Hepatocyte (in vitro differentiated cells): ENCODE results near the gene HAND1. TPM values are rescaled to one million over a fixed set of nuclear protein-coding genes. Genes with fewer than 3 reads are reported as not detected.

Source experiments
- DNase-seq: peaks from one replicate; pipeline ENCODE4 v3.0.0-alpha.2; 2016; ENCODE audit warnings: low spot score
- H2AFZ ChIP-seq: fragments of 200-600 bp; sonication (generic); 2 replicates; pipeline ENCODE4 v1.6.0; 2016; ENCODE audit warnings: antibody characterized with exemption, mild to moderate bottlenecking
- H3K27ac ChIP-seq: fragments of 200-600 bp; sonication (generic); 2 replicates; pipeline ENCODE4 v1.5.1; 2016; ENCODE audit warnings: mild to moderate bottlenecking
- H3K27me3 ChIP-seq: fragments of 200-600 bp; sonication (generic); 2 replicates; pipeline ENCODE4 v1.6.1; 2016
- H3K36me3 ChIP-seq: fragments of 200-600 bp; sonication (generic); replicated peaks from 2 replicates; pipeline ENCODE4 v1.5.1; 2016; ENCODE audit warnings: low read depth; ENCODE audit not compliant: insufficient read depth
- H3K4me1 ChIP-seq: fragments of 200-600 bp; sonication (generic); 2 replicates; pipeline ENCODE4 v1.5.1; 2016; ENCODE audit warnings: mild to moderate bottlenecking, moderate library complexity; ENCODE audit not compliant: insufficient read depth
- H3K4me2 ChIP-seq: fragments of 200-600 bp; sonication (generic); 2 replicates; pipeline ENCODE4 v1.6.0; 2016
- H3K4me3 ChIP-seq: fragments of 200-600 bp; sonication (generic); 2 replicates; pipeline ENCODE4 v1.5.1; 2016; ENCODE audit warnings: mild to moderate bottlenecking
- H3K79me2 ChIP-seq: fragments of 200-600 bp; sonication (generic); 2 replicates; pipeline ENCODE4 v1.6.0; 2017; ENCODE audit warnings: mild to moderate bottlenecking
- H3K9me2 ChIP-seq: fragments of 200-600 bp; sonication (generic); replicated peaks from 2 replicates; pipeline ENCODE4 v1.6.0; 2017; ENCODE audit warnings: mild to moderate bottlenecking; ENCODE audit not compliant: insufficient read depth
- H3K9me3 ChIP-seq: fragments of 200-600 bp; sonication (generic); 2 replicates; pipeline ENCODE4 v1.5.1; 2016; ENCODE audit warnings: low read depth, mild to moderate bottlenecking
- H4K20me1 ChIP-seq: fragments of 200-600 bp; sonication (generic); 2 replicates; pipeline ENCODE4 v1.6.0; 2016; ENCODE audit warnings: mild to moderate bottlenecking; ENCODE audit not compliant: insufficient read depth, poor library complexity, severe bottlenecking
- EZH2 ChIP-seq: fragments of 200-600 bp; sonication (generic); IDR thresholded peaks from 2 replicates; pipeline ENCODE4 v1.6.1; 2016; ENCODE audit warnings: antibody characterized with exemption, mild to moderate bottlenecking, borderline replicate concordance
- EZH2phosphoT487 ChIP-seq: fragments of 200-600 bp; sonication (generic); IDR thresholded peaks from one replicate; pipeline ENCODE4 v1.6.1; 2018; ENCODE audit warnings: antibody characterized with exemption, mild to moderate bottlenecking, low read depth, moderate library complexity; ENCODE audit not compliant: unreplicated experiment, severe bottlenecking
- WGBS: methylation state at CpG from one replicate; pipeline ENCODE4 v1.1.6; 2016; ENCODE audit warnings: low lambda C conversion rate; ENCODE audit errors: missing lambda C conversion rate; 5-methylcytosine and 5-hydroxymethylcytosine counted together
- polyA plus RNA-seq: library from polyadenylated mRNA; unstranded; fragments of >200 nt; fragmentation: Nextera tagmentation; extraction: Ambion mirVana; gene quantifications from 2 replicates; pipeline ENCODE4 v1.2.1, GENCODE V29; 2016
- total RNA-seq: library from RNA; depleted of rRNA; stranded (reverse); fragments of >200 nt; gene quantifications from 2 replicates; pipeline ENCODE4 v1.2.3, GENCODE V29; 2014
- TF ChIP-seq, protein P1 (sequence below): fragments of 200-600 bp; sonication (generic); IDR thresholded peaks from 2 replicates; pipeline ENCODE4 v1.5.1; 2016; ENCODE audit warnings: antibody characterized with exemption, mild to moderate bottlenecking; ENCODE audit not compliant: poor library complexity

Gene HAND1
- total and polyA plus RNA-seq, 2 experiments from 2014 or later = 39.2 to 118 TPM

DNA sequence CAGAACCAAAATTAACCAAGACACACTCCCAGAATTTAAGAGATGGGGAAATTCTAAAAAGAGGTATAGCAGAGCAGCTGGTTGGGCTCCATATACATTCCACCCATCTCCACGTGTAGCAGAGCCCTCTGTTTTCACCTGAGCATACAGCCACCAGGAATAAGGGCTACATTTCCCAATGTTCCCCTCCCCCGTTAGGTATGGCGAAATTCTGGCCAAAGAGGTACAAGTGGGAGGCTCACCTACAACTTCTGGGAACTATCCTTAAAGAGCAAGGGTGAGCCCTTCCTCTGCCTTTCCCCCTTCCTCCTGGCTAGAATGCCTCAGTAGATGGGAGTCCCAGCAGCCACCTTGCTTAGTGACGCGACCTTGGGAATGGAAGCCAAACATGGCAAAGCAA lies 37.5 kb downstream of the HAND1 start:
- H3K4me2 ChIP-seq = no peak overlapping the region
- H3K27ac ChIP-seq = no peak overlapping the region
- H3K36me3 ChIP-seq = no peaks in the 10 kb centered on the region
- peaks cover 20% of the 10 kb centered on the region for H3K79me2 ChIP-seq
- no peak for TF ChIP-seq EZH2phosphoT487
- TF ChIP-seq EZH2 = no peak
- TF ChIP-seq, protein P1, sequence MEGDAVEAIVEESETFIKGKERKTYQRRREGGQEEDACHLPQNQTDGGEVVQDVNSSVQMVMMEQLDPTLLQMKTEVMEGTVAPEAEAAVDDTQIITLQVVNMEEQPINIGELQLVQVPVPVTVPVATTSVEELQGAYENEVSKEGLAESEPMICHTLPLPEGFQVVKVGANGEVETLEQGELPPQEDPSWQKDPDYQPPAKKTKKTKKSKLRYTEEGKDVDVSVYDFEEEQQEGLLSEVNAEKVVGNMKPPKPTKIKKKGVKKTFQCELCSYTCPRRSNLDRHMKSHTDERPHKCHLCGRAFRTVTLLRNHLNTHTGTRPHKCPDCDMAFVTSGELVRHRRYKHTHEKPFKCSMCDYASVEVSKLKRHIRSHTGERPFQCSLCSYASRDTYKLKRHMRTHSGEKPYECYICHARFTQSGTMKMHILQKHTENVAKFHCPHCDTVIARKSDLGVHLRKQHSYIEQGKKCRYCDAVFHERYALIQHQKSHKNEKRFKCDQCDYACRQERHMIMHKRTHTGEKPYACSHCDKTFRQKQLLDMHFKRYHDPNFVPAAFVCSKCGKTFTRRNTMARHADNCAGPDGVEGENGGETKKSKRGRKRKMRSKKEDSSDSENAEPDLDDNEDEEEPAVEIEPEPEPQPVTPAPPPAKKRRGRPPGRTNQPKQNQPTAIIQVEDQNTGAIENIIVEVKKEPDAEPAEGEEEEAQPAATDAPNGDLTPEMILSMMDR = no peak
- H3K4me1 ChIP-seq = no peaks in the 10 kb centered on the region
- no peaks in the 10 kb centered on the region for H4K20me1 ChIP-seq
- H2AFZ ChIP-seq = no peak overlapping the region
- 90% methylated on average over 5 of the region's 5 CpGs for WGBS
- DNase-seq = no peak
- no peak overlapping the region for H3K4me3 ChIP-seq
- no peaks in the 10 kb centered on the region for H3K9me3 ChIP-seq
- H3K9me2 ChIP-seq = no peaks in the 10 kb centered on the region
- H3K27me3 ChIP-seq = no peaks in the 10 kb centered on the region

DNA sequence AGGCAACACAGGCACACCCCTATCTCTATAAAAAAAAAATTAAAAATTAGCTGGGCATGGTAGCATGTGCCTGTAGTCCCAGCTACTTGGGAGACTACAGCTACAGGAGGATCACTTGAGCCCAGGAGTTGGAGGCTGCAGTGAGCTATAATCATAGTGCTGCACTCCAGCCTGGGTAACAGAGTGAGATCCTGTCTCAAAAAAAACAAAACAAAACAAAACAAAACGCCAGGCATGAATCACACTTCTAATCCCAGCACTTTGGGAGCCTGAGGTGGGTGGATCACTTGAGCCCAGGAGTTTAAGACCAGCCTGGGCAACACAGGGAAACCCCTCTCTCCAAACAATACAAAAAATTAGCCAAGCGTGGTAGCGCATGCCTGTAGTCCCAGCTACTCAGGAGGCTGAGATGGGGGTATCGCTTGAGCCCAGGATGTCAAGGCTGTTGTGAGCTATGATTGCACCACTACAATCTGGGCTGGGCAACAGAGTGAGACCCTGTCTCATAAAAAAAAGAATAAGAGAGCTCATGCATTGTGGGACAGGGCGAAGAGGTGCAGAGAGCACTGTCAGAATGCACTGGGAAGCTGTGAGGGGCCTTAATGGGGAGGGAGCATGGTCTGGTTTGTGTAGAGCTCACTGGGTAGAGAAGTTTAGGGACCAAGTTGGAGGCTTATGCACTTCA lies 40.6 kb downstream of the HAND1 start:
- WGBS = 97% methylated on average over 5 of the region's 5 CpGs
- TF ChIP-seq EZH2phosphoT487 = no peak

DNA sequence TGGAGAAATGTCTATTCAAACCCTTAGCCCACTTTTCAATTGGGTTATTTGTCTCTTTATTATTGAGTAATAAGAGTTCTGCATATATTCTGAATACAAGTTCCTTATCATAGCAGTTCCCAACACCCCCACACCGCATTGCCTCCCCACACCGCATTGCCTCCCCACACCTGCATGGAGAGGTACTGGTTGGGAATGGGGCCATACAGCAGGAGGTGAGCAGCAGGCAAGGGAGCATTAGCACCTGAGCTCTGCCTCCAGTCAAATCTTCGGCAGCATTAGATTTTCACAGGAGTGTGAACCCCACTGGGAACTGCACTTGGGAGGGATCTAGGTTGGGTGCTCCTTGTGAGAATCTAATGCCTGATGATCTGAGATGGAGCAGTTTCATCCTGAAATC lies 42.8 kb downstream of the HAND1 start:
- no peak for TF ChIP-seq EZH2phosphoT487
- TF ChIP-seq, protein P1 = no peak
- no peak for TF ChIP-seq EZH2
- H3K4me2 ChIP-seq = no peak overlapping the region
- H3K9me2 ChIP-seq = no peaks in the 10 kb centered on the region
- DNase-seq = no peak
- no peaks in the 10 kb centered on the region for H4K20me1 ChIP-seq
- H3K9me3 ChIP-seq = no peaks in the 10 kb centered on the region
- H3K27ac ChIP-seq = no peak overlapping the region
- no peak overlapping the region for H3K4me3 ChIP-seq
- WGBS = 94% methylated on average over 3 of the region's 3 CpGs
- H2AFZ ChIP-seq = no peak overlapping the region
- no peaks in the 10 kb centered on the region for H3K36me3 ChIP-seq
- no peaks in the 10 kb centered on the region for H3K79me2 ChIP-seq
- H3K4me1 ChIP-seq = no peaks in the 10 kb centered on the region
- H3K27me3 ChIP-seq = no peaks in the 10 kb centered on the region

More for the DNA sequence above, 40.6 kb downstream of the HAND1 start:
- Histone ChIP-seq H3K36me3 (no peaks in the 10 kb centered on the region), H3K9me3 (no peaks in the 10 kb centered on the region), H3K27me3 (no peaks in the 10 kb centered on the region), H3K4me1 (no peaks in the 10 kb centered on the region), H3K79me2 (no peaks in the 10 kb centered on the region), H3K4me3 (no peak overlapping the region), H2AFZ (no peak overlapping the region), H3K4me2 (no peak overlapping the region), H3K27ac (no peak overlapping the region), H3K9me2 (no peaks in the 10 kb centered on the region), H4K20me1 (no peaks in the 10 kb centered on the region)
- no peak for DNase-seq

DNA sequence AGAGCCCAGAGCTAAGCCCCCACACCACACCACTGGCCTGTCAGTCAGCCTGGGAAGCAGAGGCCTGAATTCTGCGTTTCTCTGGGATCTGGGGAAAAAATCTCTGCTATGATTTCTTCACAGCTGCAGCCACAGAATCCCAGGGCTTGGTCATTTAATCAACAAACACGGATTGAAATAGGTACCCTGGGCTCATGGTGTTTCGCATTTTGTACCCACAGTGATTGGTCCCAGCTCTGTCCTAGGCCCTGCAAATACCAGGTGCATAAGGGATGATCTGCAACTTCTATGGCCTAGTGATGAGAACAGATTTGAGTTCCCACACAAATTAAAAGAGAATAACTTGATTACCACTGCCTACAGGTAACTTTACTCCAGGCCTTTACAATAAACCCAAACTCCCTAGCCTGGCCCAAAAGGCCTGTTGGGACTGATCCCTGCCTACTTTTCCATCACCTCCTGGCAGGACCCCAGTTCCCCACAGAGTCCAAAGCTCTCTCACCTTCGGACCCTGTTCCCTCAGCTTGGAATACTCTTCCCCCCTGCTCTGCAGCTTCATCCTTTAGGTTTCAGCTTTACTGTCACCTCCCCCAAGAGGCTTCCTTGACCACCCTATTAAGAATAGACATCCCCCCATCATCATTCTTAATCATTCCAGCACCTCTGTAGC lies 46.9 kb downstream of the HAND1 start:
- no peaks in the 10 kb centered on the region for H4K20me1 ChIP-seq
- no peaks in the 10 kb centered on the region for H3K79me2 ChIP-seq
- H2AFZ ChIP-seq = no peak overlapping the region
- no peaks in the 10 kb centered on the region for H3K9me2 ChIP-seq
- no peaks in the 10 kb centered on the region for H3K4me1 ChIP-seq
- TF ChIP-seq, protein P1 = no peak
- TF ChIP-seq EZH2 (no peak), EZH2phosphoT487 (no peak)
- H3K4me2 ChIP-seq = no peak overlapping the region
- H3K36me3 ChIP-seq = no peaks in the 10 kb centered on the region
- no peak for DNase-seq
- H3K27ac ChIP-seq = no peak overlapping the region
- WGBS = 89% methylated on average over 4 of the region's 4 CpGs
- no peaks in the 10 kb centered on the region for H3K9me3 ChIP-seq
- no peak overlapping the region for H3K4me3 ChIP-seq
- no peaks in the 10 kb centered on the region for H3K27me3 ChIP-seq
